GM18505 (cell line): ENCODE measurements around the gene CXCL10.
A peak's percentile ranks its signal among the peaks of the same experiment; 100 is the strongest.
"Not testable (repeated sequence)": the region's sequence is repeated elsewhere in the genome, so short reads cannot be mapped to it uniquely, and the experiment has no call there.

Experiments
- ATAC-seq: cut with Tn5 transposase; IDR thresholded peaks from one replicate; pipeline ENCODE4 v1.9.1; 2021; ENCODE audit not compliant: unreplicated experiment
- POLR2A ChIP-seq: IDR thresholded peaks from 4 replicates; pipeline ENCODE4 v1.6.1; 2011; ENCODE audit warnings: borderline replicate concordance; ENCODE audit not compliant: insufficient read depth, insufficient read length; ENCODE audit errors: extremely low read depth

CXCL10 gene

GRCh38 chr4:76023389-76023788, at the start of gene CXCL10:
TSS of gene CXCL10 (minus strand) at chr4:76023497. CDS start at chr4:76023431, 66 bp downstream.
- TF ChIP-seq POLR2A: no peak
- no peak for ATAC-seq

GRCh38 chr4:76072760-76073159, 49.5 kb upstream of the CXCL10 start:
- ATAC-seq: no peak
- TF ChIP-seq POLR2A: no peak

- TF ChIP-seq POLR2A: no peak
- ATAC-seq: no peak
Observed at GRCh38 chr4:76067652-76068286, 44.5 kb upstream of the CXCL10 start.

- no peak for TF ChIP-seq POLR2A
- no peak for ATAC-seq
Observed at GRCh38 chr4:76066546-76066945, 43.2 kb upstream of the CXCL10 start.

- ATAC-seq: peak; percentile 57
- TF ChIP-seq POLR2A: no peak
Observed at GRCh38 chr4:76061982-76062381, 38.7 kb upstream of the CXCL10 start.

- ATAC-seq: no peak
- no peak for TF ChIP-seq POLR2A
Observed at GRCh38 chr4:76061421-76061820, 38.1 kb upstream of the CXCL10 start.

GRCh38 chr4:76060506-76060905, 37.2 kb upstream of the CXCL10 start:
- TF ChIP-seq POLR2A: no peak
- no peak for ATAC-seq

GRCh38 chr4:76059750-76060149, 36.5 kb upstream of the CXCL10 start:
- no peak for ATAC-seq
- TF ChIP-seq POLR2A: no peak

- TF ChIP-seq POLR2A: no peak
- ATAC-seq: no peak
Observed at GRCh38 chr4:76058888-76059426, 35.7 kb upstream of the CXCL10 start.

- peak; percentile 42 for ATAC-seq
- TF ChIP-seq POLR2A: no peak
Observed at GRCh38 chr4:76058302-76058701, 35.0 kb upstream of the CXCL10 start.

GRCh38 chr4:76055421-76055820, 32.1 kb upstream of the CXCL10 start:
- no peak for ATAC-seq
- TF ChIP-seq POLR2A: no peak

- peak; percentile 97 for ATAC-seq
- no peak for TF ChIP-seq POLR2A
Observed at GRCh38 chr4:76055016-76055415, 31.7 kb upstream of the CXCL10 start.

GRCh38 chr4:76053730-76054129, 30.4 kb upstream of the CXCL10 start:
- no peak for ATAC-seq

GRCh38 chr4:76050560-76051050, 27.3 kb upstream of the CXCL10 start:
- not testable (repeated sequence) for ATAC-seq

More at GRCh38 chr4:76053730-76054129, 30.4 kb upstream of the CXCL10 start:
- no peak for TF ChIP-seq POLR2A

GRCh38 chr4:76049860-76050416, 26.6 kb upstream of the CXCL10 start:
- not testable (repeated sequence) for ATAC-seq

GRCh38 chr4:76044686-76045085, 21.4 kb upstream of the CXCL10 start:
- not testable (repeated sequence) for ATAC-seq

- not testable (repeated sequence) for ATAC-seq
Observed at GRCh38 chr4:76043306-76043705, 20.0 kb upstream of the CXCL10 start.

GRCh38 chr4:76042241-76042998, 19.1 kb upstream of the CXCL10 start:
- not testable (repeated sequence) for ATAC-seq
